ENCODE results near the gene CRK. TPM values are rescaled to one million over a fixed set of nuclear protein-coding genes. Genes with fewer than 3 reads are reported as not detected.

Gene CRK
- total RNA-seq = 37.9 TPM
- long read RNA-seq, transcript CRK-202 (3 exons, 3,675 nt) = minor isoform, 25 of 78 reads
- long read RNA-seq, transcript CRK-201 (3 exons, 3,880 nt) = major isoform, 32 of 78 reads
- long read RNA-seq, partial matches to known transcripts = 5 of 78 reads
- long read RNA-seq, other reads (novel, unspliced or antisense) = 16 of 78 reads

DNA sequence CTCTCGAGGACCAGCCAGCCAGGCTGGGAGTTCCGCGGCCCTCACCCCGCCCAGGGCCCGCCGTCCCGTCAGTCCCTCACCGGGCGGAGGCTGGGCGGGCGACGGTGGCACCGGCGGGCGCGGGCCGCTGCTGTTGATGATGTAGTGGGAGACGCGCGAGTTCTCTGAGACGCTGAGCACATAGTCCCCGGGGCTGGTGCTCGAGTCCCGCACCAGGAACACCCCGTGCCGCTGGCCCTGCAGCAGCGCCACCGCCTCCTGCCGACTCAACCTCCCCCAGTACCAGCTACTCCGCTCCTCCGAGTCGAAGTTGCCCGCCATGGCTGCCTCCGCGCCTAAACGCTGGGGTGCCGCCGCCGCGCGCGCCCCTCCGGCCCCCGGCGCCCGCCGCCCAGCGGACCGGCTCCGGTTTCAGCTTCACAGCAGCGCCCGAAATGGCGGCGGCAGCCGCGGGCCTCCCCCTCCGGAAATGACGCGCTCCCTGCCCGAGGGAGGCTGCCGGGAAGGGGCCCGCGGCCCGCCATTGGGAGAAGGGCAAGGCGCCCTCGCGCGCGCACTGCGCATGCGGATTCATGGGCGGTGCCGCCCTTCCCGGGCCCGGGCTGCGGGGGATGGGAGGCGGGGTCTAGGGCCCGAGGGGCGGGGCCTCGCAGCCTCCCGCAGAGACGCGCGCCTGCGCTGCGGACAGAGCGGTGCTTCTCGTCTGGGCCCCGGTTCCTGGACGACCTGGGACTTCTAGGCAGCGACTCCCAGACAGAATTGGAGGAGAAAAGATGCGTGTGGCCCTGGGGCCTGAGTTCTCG lies at the start of gene CRK:
Gene CRK (minus strand): TSS at position 436 of the 803 bp plus-strand sequence. CDS start 115 bp downstream, at position 321.
- DNase-seq (peak; percentile 99), ATAC-seq (peak; percentile 92)
- intact Hi-C loops (cut with micrococcal nuclease) = no loop called here

- ATAC-seq = peak; percentile 45
- DNase-seq = no peak
- intact Hi-C loops (cut with micrococcal nuclease) = no loop called here
Measured at GRCh38 chr17:1505586-1505985, 49.6 kb upstream of the CRK start.

- ATAC-seq (no peak), DNase-seq (no peak)
- intact Hi-C loops (cut with micrococcal nuclease) = no loop called here
Measured at GRCh38 chr17:1504866-1505265, 48.8 kb upstream of the CRK start.

DNA sequence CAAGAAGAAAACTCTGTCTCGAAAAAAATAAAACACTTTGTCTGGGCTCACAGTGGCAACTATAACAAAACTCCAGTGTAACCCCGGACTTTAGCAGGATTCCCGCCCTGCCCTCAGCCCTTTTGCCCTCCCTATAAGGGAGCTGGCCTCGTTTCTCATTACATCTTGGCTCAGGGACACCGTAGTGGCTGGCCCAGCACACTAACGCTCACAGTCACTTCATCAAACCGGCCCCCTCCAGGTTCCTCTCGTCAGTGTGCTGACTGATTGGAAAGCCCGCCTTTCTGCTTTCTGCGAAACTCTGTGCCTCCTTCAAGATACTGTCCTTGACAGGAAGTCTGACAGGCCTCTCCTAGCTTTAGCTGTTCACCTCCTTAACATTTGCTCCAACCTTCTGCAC lies 47.7 kb upstream of the CRK start:
- intact Hi-C loops (cut with micrococcal nuclease) = no loop called here
- ATAC-seq = peak; percentile 15

GRCh38 chr17:1498869-1499268 lies 42.8 kb upstream of the CRK start:
- intact Hi-C loops (cut with micrococcal nuclease) = no loop called here
- no peak for DNase-seq
- no peak for ATAC-seq

More for the DNA sequence above, 47.7 kb upstream of the CRK start:
- no peak for DNase-seq

DNA sequence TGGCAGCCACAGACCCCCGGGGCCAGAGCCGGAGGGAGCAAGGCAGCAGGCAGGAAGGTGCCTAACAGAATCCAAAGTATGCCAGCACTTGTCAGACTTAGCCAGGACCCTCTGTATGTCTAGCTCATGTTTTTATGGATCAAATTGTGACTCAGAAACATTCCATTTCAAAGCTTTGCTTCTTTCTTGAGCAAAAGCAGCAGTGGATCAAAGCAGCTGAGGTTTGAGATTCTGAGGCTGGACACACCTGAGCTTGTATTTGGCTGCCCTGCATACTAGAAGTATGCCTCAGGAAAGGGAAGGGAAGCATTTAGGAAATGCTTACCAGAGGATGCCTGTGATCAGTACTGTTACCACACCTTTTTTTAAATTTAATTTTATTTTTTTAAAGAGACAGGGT lies 42.2 kb upstream of the CRK start:
- intact Hi-C loops (cut with micrococcal nuclease) = no loop called here
- DNase-seq = no peak
- no peak for ATAC-seq

GRCh38 chr17:1497831-1498230 lies 41.8 kb upstream of the CRK start:
- no peak for ATAC-seq
- intact Hi-C loops (cut with micrococcal nuclease) = no loop called here
- no peak for DNase-seq

DNA sequence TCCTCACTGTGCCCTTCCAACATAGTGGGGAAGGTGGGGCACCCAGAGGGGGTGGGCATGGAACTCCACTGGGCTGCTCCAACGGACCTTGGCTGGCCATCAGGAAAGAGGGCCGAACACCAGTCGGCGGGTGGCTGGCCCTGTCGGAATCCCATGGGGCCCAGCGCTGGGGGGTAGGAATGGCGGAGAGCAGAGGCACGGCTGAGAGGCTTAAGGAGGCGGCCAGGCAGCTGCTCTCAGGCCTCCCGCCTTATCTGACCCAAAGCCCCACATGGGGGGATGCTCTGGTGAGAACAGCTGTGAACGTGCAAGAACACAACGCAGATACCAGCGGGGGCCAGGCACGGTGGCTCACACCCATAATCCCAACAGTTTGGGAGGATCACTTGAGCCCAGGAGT lies 40.8 kb upstream of the CRK start:
- intact Hi-C loops (cut with micrococcal nuclease) = no loop called here
- ATAC-seq (no peak), DNase-seq (no peak)

DNA sequence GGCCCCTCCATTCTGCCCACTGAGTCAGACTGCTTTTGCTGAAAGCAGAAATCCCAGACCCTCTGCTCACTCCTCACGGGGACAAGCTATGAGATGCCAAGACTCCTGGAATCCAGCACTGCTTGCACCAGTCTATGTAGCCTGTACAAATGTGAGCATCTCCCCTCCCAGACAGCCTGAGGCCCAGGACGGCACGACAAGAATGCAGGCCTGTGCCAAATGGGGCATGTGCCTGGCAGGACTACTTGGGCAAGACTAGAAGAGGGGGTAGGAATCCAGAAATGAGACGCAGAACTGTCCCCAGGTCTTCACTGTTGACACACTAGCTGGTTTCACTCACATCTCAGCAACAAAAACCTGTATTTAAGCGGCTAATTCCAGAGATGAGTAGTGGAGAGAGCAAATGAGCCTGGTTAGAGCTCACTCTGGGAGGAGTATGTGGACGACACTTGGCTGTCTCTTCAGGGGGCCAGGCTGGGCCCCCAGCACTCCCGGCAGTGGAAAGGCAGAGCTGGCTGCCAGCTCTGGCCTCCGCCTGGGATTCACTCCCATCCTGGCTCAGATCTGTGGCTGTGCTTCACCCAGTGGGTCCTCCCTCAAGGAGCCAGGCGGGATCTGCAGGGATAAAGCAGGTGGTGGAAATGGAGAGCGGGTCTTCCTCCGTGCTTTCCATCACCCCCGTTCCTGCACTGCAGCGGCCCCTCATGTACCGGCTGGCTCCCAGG lies 39.4 kb upstream of the CRK start:
- DNase-seq = peak; percentile 81
- intact Hi-C loops (cut with micrococcal nuclease) = no loop called here
- peak; percentile 67 for ATAC-seq

- no peak for DNase-seq
- intact Hi-C loops (cut with micrococcal nuclease) = no loop called here
Measured at GRCh38 chr17:1494736-1495253, 38.8 kb upstream of the CRK start.

GRCh38 chr17:1494203-1494602 lies 38.2 kb upstream of the CRK start:
- DNase-seq (no peak), ATAC-seq (no peak)
- intact Hi-C loops (cut with micrococcal nuclease) = no loop called here

More at GRCh38 chr17:1494736-1495253, 38.8 kb upstream of the CRK start:
- no peak for ATAC-seq

- intact Hi-C loops (cut with micrococcal nuclease) = no loop called here
- DNase-seq = peak; percentile 66
- peak; percentile 2 for ATAC-seq
Measured at GRCh38 chr17:1493291-1493980, 37.4 kb upstream of the CRK start.

- intact Hi-C loops (cut with micrococcal nuclease) = no loop called here
- ATAC-seq = no peak
- peak; percentile 60 for DNase-seq
Measured at GRCh38 chr17:1492249-1493206, 36.5 kb upstream of the CRK start, which contains the start of gene MYO1C. Gene MYO1C, minus strand, starts transcription at chr17:1492686. Its CDS starts 199 bp downstream, at chr17:1492487.

GRCh38 chr17:1491443-1492248 lies 35.6 kb upstream of the CRK start:
- intact Hi-C loops (cut with micrococcal nuclease) = no loop called here
- DNase-seq (peak; percentile 88), ATAC-seq (peak; percentile 50)

DNA sequence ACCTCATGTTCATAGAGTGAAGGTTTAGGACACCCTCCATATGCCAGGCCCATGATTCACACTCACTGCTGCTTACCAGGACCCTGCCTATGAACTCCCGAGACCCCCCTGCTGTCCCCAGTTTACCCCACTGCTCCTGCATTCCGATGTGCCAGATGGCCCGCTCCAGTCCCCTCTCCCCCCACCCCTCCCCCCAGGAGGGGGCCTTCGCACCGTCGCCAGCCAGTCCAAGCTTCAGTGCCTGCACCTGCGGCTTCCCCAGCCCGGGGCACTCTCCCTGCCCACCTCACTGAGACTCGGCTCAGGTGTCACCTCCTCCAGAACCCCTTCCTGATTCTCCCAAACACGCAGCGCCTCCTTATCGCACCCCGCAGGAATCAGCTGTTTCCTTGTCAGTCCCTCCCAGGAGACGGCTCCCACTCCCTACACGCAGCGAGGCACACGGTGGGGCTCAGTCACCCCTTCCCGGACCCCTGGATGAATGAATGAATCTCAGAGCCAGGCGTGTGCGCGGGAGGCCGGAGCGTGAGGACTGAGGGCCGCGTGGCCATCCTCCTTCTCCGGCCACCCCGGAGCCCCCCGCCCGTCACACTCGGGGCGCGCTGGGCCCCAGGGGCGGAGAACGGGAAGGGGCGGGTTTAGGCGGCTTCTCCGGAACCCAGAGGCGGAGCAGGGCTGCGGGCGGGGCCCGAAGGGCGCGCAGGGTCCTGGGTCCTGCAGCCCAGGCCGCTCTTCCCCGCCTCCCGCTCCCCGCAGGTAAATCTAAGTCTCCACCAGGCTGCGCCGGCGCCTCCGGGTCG lies 34.8 kb upstream of the CRK start:
- ATAC-seq (peak; percentile 27), DNase-seq (peak; percentile 88)
- intact Hi-C loops (cut with micrococcal nuclease) = no loop called here

- DNase-seq (no peak), ATAC-seq (no peak)
- intact Hi-C loops (cut with micrococcal nuclease) = no loop called here
Measured at GRCh38 chr17:1488826-1489270, 32.8 kb upstream of the CRK start.
